Stimulated activated CD8-positive, alpha-beta memory T cell treated with anti-CD3 and anti-CD28 coated beads, Interleukin-7, amount 100 ng/mL, for 24 hours (primary cell): ENCODE data around the gene UBAC2.
A peak's percentile ranks its signal among the peaks of the same experiment; 100 is the strongest.
"Not testable (repeated sequence)": the region's sequence is repeated elsewhere in the genome, so short reads cannot be mapped to it uniquely, and the experiment has no call there.

Experiments
- DNase-seq: peaks from one replicate; pipeline ENCODE4 v3.0.0-alpha.2; 2020; ENCODE audit warnings: low read depth

Gene UBAC2

GRCh38 chr13:99214731-99215130 lies 14.1 kb downstream of the UBAC2 start:
- no peak for DNase-seq

- DNase-seq: peak; percentile 26
Observed at GRCh38 chr13:99215184-99215830, 14.7 kb downstream of the UBAC2 start.

GRCh38 chr13:99217461-99218110 lies 16.9 kb downstream of the UBAC2 start:
- DNase-seq: no peak

GRCh38 chr13:99218126-99218525 lies 17.5 kb downstream of the UBAC2 start:
- DNase-seq: no peak

- no peak for DNase-seq
Observed at GRCh38 chr13:99218545-99218944, 17.9 kb downstream of the UBAC2 start.

- no peak for DNase-seq
Observed at GRCh38 chr13:99218969-99219368, 18.3 kb downstream of the UBAC2 start.

GRCh38 chr13:99220199-99220935 lies 19.7 kb downstream of the UBAC2 start:
- DNase-seq: no peak

GRCh38 chr13:99221567-99222239 lies 21.0 kb downstream of the UBAC2 start:
- DNase-seq: no peak

GRCh38 chr13:99223587-99223986 lies 22.9 kb downstream of the UBAC2 start:
- no peak for DNase-seq

- DNase-seq: no peak
Observed at GRCh38 chr13:99224021-99224420, 23.4 kb downstream of the UBAC2 start.

- no peak for DNase-seq
Observed at GRCh38 chr13:99225078-99225477, 24.4 kb downstream of the UBAC2 start.

GRCh38 chr13:99226513-99226912 lies 25.9 kb downstream of the UBAC2 start:
- DNase-seq: no peak

GRCh38 chr13:99227331-99227900 lies 26.8 kb downstream of the UBAC2 start:
- no peak for DNase-seq

- no peak for DNase-seq
Observed at GRCh38 chr13:99227909-99228688, 27.4 kb downstream of the UBAC2 start.

- DNase-seq: no peak
Observed at GRCh38 chr13:99228737-99229691, 28.4 kb downstream of the UBAC2 start.

- not testable (repeated sequence) for DNase-seq
Observed at GRCh38 chr13:99230588-99230987, 29.9 kb downstream of the UBAC2 start.

GRCh38 chr13:99230991-99231390 lies 30.3 kb downstream of the UBAC2 start:
- DNase-seq: no peak

- no peak for DNase-seq
Observed at GRCh38 chr13:99231721-99232120, 31.1 kb downstream of the UBAC2 start.

- DNase-seq: no peak
Observed at GRCh38 chr13:99237981-99238662, 37.5 kb downstream of the UBAC2 start.

GRCh38 chr13:99246100-99246499 lies 45.4 kb downstream of the UBAC2 start:
- no peak for DNase-seq
